ENCODE results near the gene OR4D11. TPM values are rescaled to one million over a fixed set of nuclear protein-coding genes. Genes with fewer than 3 reads are reported as not detected.

OR4D11 gene
- total and polyA plus RNA-seq, 9 of the 15 experiments (the other 6 are each of a cell fraction or from before 2014, with no cell fraction given) = not detected

- TF ChIP-seq ELK1 (CRISPR knock-in tag; IDR thresholded peaks at IDR 0.05) = no peak
- no peak for TF ChIP-seq SIN3B (IDR thresholded peaks at IDR 0.05; ENCODE audit: low read depth)
- TF ChIP-seq POLR3G (IDR thresholded peaks at IDR 0.05; ENCODE audit: extremely low read depth, insufficient read length, insufficient replicate concordance) = no peak
- TF ChIP-seq MLX (CRISPR knock-in tag; conservative IDR thresholded peaks at IDR 0.05) = no peak
- no peak for TF ChIP-seq MED1 (CRISPR knock-in tag; IDR thresholded peaks at IDR 0.05; ENCODE audit: borderline replicate concordance)
- TF ChIP-seq ZFP36 (IDR thresholded peaks at IDR 0.05; ENCODE audit: low read depth, low read length, partially characterized antibody) = peak; percentile 1
- no peak for TF ChIP-seq GTF3C2 (IDR thresholded peaks at IDR 0.05; ENCODE audit: borderline replicate concordance, extremely low read depth, insufficient read length)
- no peak; the same call in 1 of the 2 replicates for TF ChIP-seq ZEB2 (IDR thresholded peaks at IDR 0.05)
- peak; percentile 92 for TF ChIP-seq SUPT5H (IDR thresholded peaks at IDR 0.05)
- no peak for TF ChIP-seq ZNF507 (tag; conservative IDR thresholded peaks at IDR 0.05)
- no peak for TF ChIP-seq USF1 (CRISPR knock-in tag; IDR thresholded peaks at IDR 0.05)
- TF ChIP-seq NR1H2 (CRISPR knock-in tag; IDR thresholded peaks at IDR 0.05) = 0 out of 2 replicates have a peak, but pooled peaks have one; percentile 34
- TF ChIP-seq SRSF3 (IDR thresholded peaks at IDR 0.05; ENCODE audit: insufficient read depth, low read length) = no peak
- no peak for TF ChIP-seq E2F1 (CRISPR knock-in tag; IDR thresholded peaks at IDR 0.05)
These were observed 42.0 kb downstream of the OR4D11 start (continued) for GRCh38 chr11:59545179-59546020.

Data from K562 (cell line).